ENCODE data around the gene FREM1. TPM values are rescaled to one million over a fixed set of nuclear protein-coding genes. Genes with fewer than 3 reads are reported as not detected.

The FREM1 gene
- total RNA-seq, 4 donors from 2014 or later, result 0.68 to 3.4 (median 1.7) TPM

GRCh38 chr9:14888875-14889274, 21.4 kb downstream of the FREM1 start:
- Histone ChIP-seq H3K36me3 (no peaks in the 10 kb centered on the region), H3K9me3 (no peaks in the 10 kb centered on the region), H3K27me3 (no peaks in the 10 kb centered on the region), H3K27ac (no peak overlapping the region), H3K4me3 (replicated peaks in 1 of 3) (no peak overlapping the region), H3K4me1 (no peaks in the 10 kb centered on the region)
- TF ChIP-seq POLR2A (IDR thresholded peaks at IDR 0.05), result no peak
- TF ChIP-seq CTCF (IDR thresholded peaks at IDR 0.05), result no peak
- DNase-seq, result no peak
- 63 to 79% methylated on average over 1 of the region's 1 CpG for WGBS, 2 donors
- intact Hi-C loops (cut with DNase I), result no loop called here

GRCh38 chr9:14888272-14888671, 22.0 kb downstream of the FREM1 start:
- no peaks in the 10 kb centered on the region for H3K4me1 ChIP-seq
- no peaks in the 10 kb centered on the region for H3K36me3 ChIP-seq
- DNase-seq, result no peak
- H3K9me3 ChIP-seq, result no peaks in the 10 kb centered on the region
- H3K27ac ChIP-seq, result no peak overlapping the region
- H3K27me3 ChIP-seq, result no peaks in the 10 kb centered on the region
- WGBS, 2 donors, result 95 to 98% methylated on average over 1 of the region's 1 CpG
- no peak for TF ChIP-seq CTCF (IDR thresholded peaks at IDR 0.05)
- H3K4me3 ChIP-seq (replicated peaks in 1 of 3), result no peak overlapping the region
- intact Hi-C loops (cut with DNase I), result no loop called here

- Histone ChIP-seq H3K36me3 (no peaks in the 10 kb centered on the region), H3K4me3 (replicated peaks in 1 of 3) (no peak overlapping the region), H3K27me3 (no peaks in the 10 kb centered on the region), H3K27ac (no peak overlapping the region), H3K4me1 (no peaks in the 10 kb centered on the region), H3K9me3 (no peaks in the 10 kb centered on the region)
- no peak for DNase-seq
- TF ChIP-seq CTCF (IDR thresholded peaks at IDR 0.05) (no peak), POLR2A (IDR thresholded peaks at IDR 0.05) (no peak)
- WGBS, 2 donors, result 63 to 69% methylated on average over 4 of the region's 4 CpGs
- intact Hi-C loops (cut with DNase I), result no loop called here
Observed at GRCh38 chr9:14887149-14887548, 23.1 kb downstream of the FREM1 start.

- WGBS, 2 donors, result 72 to 73% methylated on average over 4 of the region's 4 CpGs
- no peaks in the 10 kb centered on the region for H3K9me3 ChIP-seq
- no peaks in the 10 kb centered on the region for H3K36me3 ChIP-seq
- no peak overlapping the region for H3K4me3 ChIP-seq (replicated peaks in 1 of 3)
- H3K27me3 ChIP-seq, result no peaks in the 10 kb centered on the region
- no peak overlapping the region for H3K27ac ChIP-seq
- intact Hi-C loops (cut with DNase I), result no loop called here
- no peak for DNase-seq
- H3K4me1 ChIP-seq, result no peaks in the 10 kb centered on the region
- TF ChIP-seq POLR2A (IDR thresholded peaks at IDR 0.05) (no peak), CTCF (IDR thresholded peaks at IDR 0.05) (no peak)
Observed at GRCh38 chr9:14883310-14883944, 26.8 kb downstream of the FREM1 start.

- no peak overlapping the region for H3K27ac ChIP-seq
- TF ChIP-seq CTCF (IDR thresholded peaks at IDR 0.05) (no peak), POLR2A (IDR thresholded peaks at IDR 0.05) (no peak)
- no peaks in the 10 kb centered on the region for H3K9me3 ChIP-seq
- intact Hi-C loops (cut with DNase I), result no loop called here
- 86 to 96% methylated on average over 1 of the region's 1 CpG for WGBS, 2 donors
- no peak overlapping the region for H3K4me3 ChIP-seq (replicated peaks in 1 of 3)
- H3K4me1 ChIP-seq, result no peaks in the 10 kb centered on the region
- DNase-seq, result no peak
- H3K27me3 ChIP-seq, result no peaks in the 10 kb centered on the region
- no peaks in the 10 kb centered on the region for H3K36me3 ChIP-seq
Observed at GRCh38 chr9:14882090-14882489, 28.1 kb downstream of the FREM1 start.

Measured in thyroid gland (tissue), 4 donors.